Measurements from ENCODE around the gene SORBS1. TPM values are rescaled to one million over a fixed set of nuclear protein-coding genes. Genes with fewer than 3 reads are reported as not detected.

SORBS1 gene
- total and polyA plus RNA-seq, 2 experiments from 2014 or later = 0.65 to 1.2 TPM

DNA sequence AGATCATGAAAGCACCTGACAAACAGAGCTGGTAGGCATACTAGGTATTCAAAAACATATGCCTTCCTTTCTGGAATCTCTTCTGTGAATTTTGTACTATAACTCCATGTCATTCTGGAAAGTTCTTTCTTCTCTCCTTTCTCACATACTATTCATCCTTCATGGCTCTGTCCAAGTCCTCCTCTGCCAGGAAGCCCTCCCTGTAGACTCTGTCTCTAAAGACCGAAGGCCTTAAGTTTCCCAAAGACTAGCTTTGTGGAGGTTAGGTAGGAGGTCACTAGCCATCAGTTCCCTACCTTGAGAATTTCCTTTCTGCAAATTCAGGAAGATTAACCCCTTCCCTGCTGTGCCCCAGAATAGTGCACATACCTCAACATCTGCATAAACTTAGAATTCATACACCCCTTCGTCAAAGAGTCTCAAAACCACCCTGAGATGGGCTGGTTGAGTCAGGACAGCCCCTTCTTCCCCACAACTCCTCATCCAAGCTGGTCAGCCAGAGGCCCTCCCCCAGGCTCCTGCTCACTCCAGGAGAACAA is 20.6 kb downstream of the SORBS1 start:
- H3K9ac ChIP-seq = no peak overlapping the region
- H3K4me1 ChIP-seq (ENCODE audit: insufficient read depth) = no peaks in the 10 kb centered on the region
- H2AFZ ChIP-seq = no peak overlapping the region
- H4K20me1 ChIP-seq (ENCODE audit: insufficient read depth) = no peaks in the 10 kb centered on the region
- no peak for DNase-seq
- H3K9me2 ChIP-seq (ENCODE audit: insufficient read depth) = no peaks in the 10 kb centered on the region
- TF ChIP-seq EZH2phosphoT487 (IDR thresholded peaks at IDR 0.05; ENCODE audit: insufficient read depth, low read depth) = no peak
- TF ChIP-seq EZH2 (IDR thresholded peaks at IDR 0.05; ENCODE audit: insufficient read depth, poor library complexity, severe bottlenecking) = no peak
- H3K27ac ChIP-seq = no peak overlapping the region
- no peaks in the 10 kb centered on the region for H3F3A ChIP-seq (ENCODE audit: insufficient read depth)
- H3K27me3 ChIP-seq (replicated peaks; ENCODE audit: insufficient read depth) = no peaks in the 10 kb centered on the region
- no peaks in the 10 kb centered on the region for H3K9me3 ChIP-seq (ENCODE audit: low read depth)
- 66 to 72% methylated on average over 2 of the region's 2 CpGs for WGBS, 2 experiments (ENCODE audit: low coverage in 1 of 2, low lambda C conversion rate in 2 of 2, missing lambda C conversion rate in 2 of 2)
- H3K79me2 ChIP-seq (ENCODE audit: insufficient read depth) = no peaks in the 10 kb centered on the region
- no peak overlapping the region for H3K4me3 ChIP-seq
- H3K36me3 ChIP-seq (ENCODE audit: low read depth) = no peaks in the 10 kb centered on the region
- H3K4me2 ChIP-seq (ENCODE audit: unreplicated experiment) = no peak overlapping the region
- in situ Hi-C loops (cut with MboI) = no loop called here

DNA sequence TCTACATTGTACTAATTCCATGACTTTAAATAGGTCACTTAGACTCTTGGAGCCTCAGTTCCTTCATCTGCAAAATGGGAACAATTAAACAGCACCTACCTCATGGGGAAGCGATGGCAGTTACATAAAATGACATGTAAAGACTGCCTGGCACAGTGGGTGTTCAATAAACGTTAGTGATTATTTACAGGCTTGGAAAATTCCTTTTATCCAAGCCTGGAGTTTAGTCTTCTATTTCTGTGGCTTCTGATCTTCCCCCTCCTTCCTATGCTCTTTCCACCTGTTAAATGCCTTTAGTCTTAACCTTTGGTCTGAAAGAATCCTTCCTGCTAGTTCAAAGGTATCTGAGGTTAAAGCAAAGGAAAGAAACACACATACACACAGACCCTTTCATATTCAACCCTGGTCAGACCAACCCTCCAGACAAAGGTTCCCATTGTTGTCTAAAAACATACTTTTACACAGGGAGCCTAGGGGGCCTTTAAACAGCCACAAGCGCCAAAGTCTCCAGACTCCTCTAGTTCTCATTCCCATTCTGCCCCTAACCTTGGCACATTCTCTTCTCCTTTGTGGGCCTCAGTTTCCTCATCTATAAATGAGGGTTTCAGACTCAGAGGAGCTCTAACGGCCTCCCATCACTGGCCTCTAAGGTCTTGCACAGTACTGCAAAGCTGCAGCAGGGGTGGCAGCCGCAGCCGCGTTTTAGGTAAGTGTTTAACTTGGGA is 21.4 kb downstream of the SORBS1 start:
- WGBS, 2 experiments (ENCODE audit: low coverage in 1 of 2, low lambda C conversion rate in 2 of 2, missing lambda C conversion rate in 2 of 2) = 73 to 75% methylated on average over 7 of the region's 7 CpGs
- no peaks in the 10 kb centered on the region for H3K36me3 ChIP-seq (ENCODE audit: low read depth)
- H2AFZ ChIP-seq = no peak overlapping the region
- DNase-seq = no peak
- H3K27me3 ChIP-seq (replicated peaks; ENCODE audit: insufficient read depth) = no peaks in the 10 kb centered on the region
- no peaks in the 10 kb centered on the region for H3K4me1 ChIP-seq (ENCODE audit: insufficient read depth)
- H3K9me3 ChIP-seq (ENCODE audit: low read depth) = no peaks in the 10 kb centered on the region
- in situ Hi-C loops (cut with MboI) = no loop called here
- no peak overlapping the region for H3K9ac ChIP-seq
- H3K9me2 ChIP-seq (ENCODE audit: insufficient read depth) = no peaks in the 10 kb centered on the region
- no peaks in the 10 kb centered on the region for H3F3A ChIP-seq (ENCODE audit: insufficient read depth)
- no peaks in the 10 kb centered on the region for H4K20me1 ChIP-seq (ENCODE audit: insufficient read depth)
- no peak overlapping the region for H3K4me3 ChIP-seq
- no peak for TF ChIP-seq EZH2 (IDR thresholded peaks at IDR 0.05; ENCODE audit: insufficient read depth, poor library complexity, severe bottlenecking)
- TF ChIP-seq EZH2phosphoT487 (IDR thresholded peaks at IDR 0.05; ENCODE audit: insufficient read depth, low read depth) = no peak
- no peaks in the 10 kb centered on the region for H3K79me2 ChIP-seq (ENCODE audit: insufficient read depth)
- H3K27ac ChIP-seq = no peak overlapping the region
- H3K4me2 ChIP-seq (ENCODE audit: unreplicated experiment) = no peak overlapping the region

DNA sequence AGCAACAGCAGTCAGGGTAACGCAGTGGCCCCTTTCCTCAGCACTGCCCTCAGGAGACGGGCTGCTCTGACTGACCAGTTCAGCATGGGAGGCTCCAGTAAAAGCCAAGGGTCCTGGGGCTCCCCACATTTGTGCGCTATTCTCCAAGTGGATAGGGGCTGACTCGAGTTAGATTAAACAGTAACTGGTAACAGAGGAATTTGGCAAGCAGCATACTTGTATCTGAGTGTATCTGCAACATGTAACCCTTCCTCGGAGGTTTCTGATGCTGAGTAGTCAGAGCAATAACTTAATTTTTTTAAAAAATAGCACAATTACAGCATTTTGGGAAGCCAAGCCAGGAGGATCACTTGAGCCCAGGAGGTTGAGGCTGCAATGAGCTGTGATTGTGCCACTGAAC is 22.8 kb downstream of the SORBS1 start:
- no peaks in the 10 kb centered on the region for H3K9me3 ChIP-seq (ENCODE audit: low read depth)
- no peaks in the 10 kb centered on the region for H3F3A ChIP-seq (ENCODE audit: insufficient read depth)
- H3K4me2 ChIP-seq (ENCODE audit: unreplicated experiment) = no peak overlapping the region
- H4K20me1 ChIP-seq (ENCODE audit: insufficient read depth) = no peaks in the 10 kb centered on the region
- H3K36me3 ChIP-seq (ENCODE audit: low read depth) = no peaks in the 10 kb centered on the region
- no peak overlapping the region for H3K27ac ChIP-seq
- DNase-seq = no peak
- no peaks in the 10 kb centered on the region for H3K27me3 ChIP-seq (replicated peaks; ENCODE audit: insufficient read depth)
- TF ChIP-seq EZH2 (IDR thresholded peaks at IDR 0.05; ENCODE audit: insufficient read depth, poor library complexity, severe bottlenecking) = no peak
- no peak for TF ChIP-seq EZH2phosphoT487 (IDR thresholded peaks at IDR 0.05; ENCODE audit: insufficient read depth, low read depth)
- H3K9ac ChIP-seq = no peak overlapping the region
- no peaks in the 10 kb centered on the region for H3K79me2 ChIP-seq (ENCODE audit: insufficient read depth)
- 69 to 72% methylated on average over 5 of the region's 5 CpGs for WGBS, 2 experiments (ENCODE audit: low coverage in 1 of 2, low lambda C conversion rate in 2 of 2, missing lambda C conversion rate in 2 of 2)
- no peaks in the 10 kb centered on the region for H3K4me1 ChIP-seq (ENCODE audit: insufficient read depth)
- in situ Hi-C loops (cut with MboI) = no loop called here
- no peaks in the 10 kb centered on the region for H3K9me2 ChIP-seq (ENCODE audit: insufficient read depth)
- H2AFZ ChIP-seq = no peak overlapping the region
- no peak overlapping the region for H3K4me3 ChIP-seq

DNA sequence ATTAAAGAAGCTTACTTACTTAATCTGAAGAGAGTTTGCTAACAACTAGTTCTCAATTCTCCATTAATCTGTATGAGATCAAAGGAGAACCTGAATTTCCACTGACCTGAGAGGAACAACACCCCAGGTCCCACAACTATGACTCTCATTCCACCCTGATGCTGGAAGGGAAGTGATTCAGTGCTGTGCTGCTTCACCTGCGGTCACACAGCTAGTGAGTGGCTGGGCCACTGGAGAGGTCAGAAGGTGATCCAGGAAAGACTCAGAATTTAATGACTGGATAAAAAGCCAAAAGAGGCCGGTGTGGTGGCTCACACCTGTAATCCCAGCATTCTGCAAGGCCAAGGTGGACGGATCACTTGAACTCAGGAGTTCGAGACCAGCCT is 23.6 kb downstream of the SORBS1 start:
- 84 to 95% methylated on average over 4 of the region's 4 CpGs for WGBS, 2 experiments (ENCODE audit: low coverage in 1 of 2, low lambda C conversion rate in 2 of 2, missing lambda C conversion rate in 2 of 2)
- DNase-seq = no peak
- TF ChIP-seq EZH2phosphoT487 (IDR thresholded peaks at IDR 0.05; ENCODE audit: insufficient read depth, low read depth) = no peak
- TF ChIP-seq EZH2 (IDR thresholded peaks at IDR 0.05; ENCODE audit: insufficient read depth, poor library complexity, severe bottlenecking) = no peak
- in situ Hi-C loops (cut with MboI) = no loop called here
- Histone ChIP-seq H3K9me3 (ENCODE audit: low read depth) (no peaks in the 10 kb centered on the region), H3K36me3 (ENCODE audit: low read depth) (no peaks in the 10 kb centered on the region), H4K20me1 (ENCODE audit: insufficient read depth) (no peaks in the 10 kb centered on the region), H3F3A (ENCODE audit: insufficient read depth) (no peaks in the 10 kb centered on the region), H3K9ac (no peak overlapping the region), H3K27me3 (replicated peaks; ENCODE audit: insufficient read depth) (no peaks in the 10 kb centered on the region), H3K79me2 (ENCODE audit: insufficient read depth) (no peaks in the 10 kb centered on the region), H3K27ac (no peak overlapping the region), H3K4me3 (no peak overlapping the region), H2AFZ (no peak overlapping the region), H3K9me2 (ENCODE audit: insufficient read depth) (no peaks in the 10 kb centered on the region), H3K4me1 (ENCODE audit: insufficient read depth) (no peaks in the 10 kb centered on the region), H3K4me2 (ENCODE audit: unreplicated experiment) (no peak overlapping the region)

All from GM23248 (cell line).